Measurements from ENCODE around the gene PARP16.
A peak's percentile ranks its signal among the peaks of the same experiment; 100 is the strongest.

Gene PARP16, protein sequence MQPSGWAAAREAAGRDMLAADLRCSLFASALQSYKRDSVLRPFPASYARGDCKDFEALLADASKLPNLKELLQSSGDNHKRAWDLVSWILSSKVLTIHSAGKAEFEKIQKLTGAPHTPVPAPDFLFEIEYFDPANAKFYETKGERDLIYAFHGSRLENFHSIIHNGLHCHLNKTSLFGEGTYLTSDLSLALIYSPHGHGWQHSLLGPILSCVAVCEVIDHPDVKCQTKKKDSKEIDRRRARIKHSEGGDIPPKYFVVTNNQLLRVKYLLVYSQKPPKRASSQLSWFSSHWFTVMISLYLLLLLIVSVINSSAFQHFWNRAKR

DNA sequence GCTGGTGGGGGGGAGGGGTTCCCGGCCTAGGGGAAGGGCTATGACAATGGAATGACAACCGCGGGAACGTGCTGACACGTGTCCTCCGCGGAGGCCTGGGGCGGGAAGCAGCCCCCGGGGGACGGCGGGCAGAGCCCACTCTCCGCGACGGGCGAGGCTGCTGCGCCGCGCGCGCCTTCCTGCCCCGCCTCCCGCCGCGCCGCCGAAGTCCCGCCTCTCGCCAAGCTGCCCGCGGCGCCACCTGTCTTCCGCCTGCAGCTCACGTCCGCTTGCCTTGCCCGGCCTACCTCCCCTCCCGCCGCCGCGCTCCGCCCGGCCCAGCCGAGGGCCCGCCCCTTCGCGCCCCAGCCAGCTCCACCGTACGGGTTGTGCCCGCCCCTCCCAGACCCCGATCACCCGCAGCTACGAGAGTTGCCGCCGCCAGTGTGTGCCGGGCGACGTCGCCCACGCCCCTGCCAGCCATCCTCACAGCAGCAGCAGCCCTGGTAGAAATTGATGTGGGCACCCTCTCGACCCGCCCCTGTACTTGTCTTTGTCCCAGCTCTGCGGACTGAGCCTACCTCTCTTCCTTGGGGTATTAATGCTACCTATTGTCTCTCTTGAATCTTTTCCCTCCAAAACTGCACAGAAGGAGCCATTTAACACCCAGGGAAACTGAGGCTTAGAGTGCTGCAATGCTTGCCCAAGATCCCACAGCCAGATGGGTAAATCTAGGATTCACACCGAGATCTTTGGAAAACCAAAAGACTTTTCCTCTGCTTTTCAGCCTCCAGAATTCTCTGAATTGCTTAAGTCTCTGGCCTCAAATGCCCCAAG, at the start of gene PARP16:
Gene PARP16, minus strand, starts transcription at position 180 of the 816 bp plus-strand sequence. CDS start 457 bp downstream, outside the sequence.
- no peak for DNase-seq (ENCODE audit: low read depth)

DNA sequence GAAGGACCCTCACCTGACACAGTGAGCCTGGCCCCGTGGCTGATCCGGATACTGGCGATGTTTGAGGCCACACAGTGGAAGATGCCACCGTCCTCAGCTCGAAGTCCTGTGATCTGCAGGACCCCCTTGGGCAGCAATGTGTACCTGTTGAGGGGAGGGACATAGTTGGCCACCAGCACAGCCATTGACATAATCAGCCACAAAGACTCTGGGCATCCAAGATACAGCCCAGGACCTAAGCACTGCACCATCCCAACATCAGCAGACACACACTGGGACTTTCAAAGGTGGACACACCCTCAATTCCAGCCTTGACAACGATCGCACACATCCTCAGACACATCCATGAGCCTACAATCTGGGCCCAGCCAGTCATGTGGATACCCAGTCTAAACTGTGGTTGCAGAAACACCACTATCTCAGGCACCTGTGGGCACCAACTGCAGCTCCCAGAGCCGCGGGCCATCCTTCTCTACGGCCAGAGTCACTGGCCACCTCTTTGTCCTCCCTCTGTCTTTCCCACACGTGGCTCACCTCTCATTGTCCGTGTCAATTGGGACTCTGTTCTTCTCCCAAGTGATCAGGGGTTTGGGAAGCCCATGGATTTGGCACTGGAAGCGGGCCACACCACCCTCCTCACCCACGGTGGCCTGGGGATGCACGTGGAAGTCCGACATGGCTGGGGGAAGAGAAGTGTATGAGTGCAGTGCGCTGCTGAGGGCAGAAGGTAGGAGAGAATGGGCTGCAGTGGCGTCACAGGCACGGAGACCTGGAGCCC, 48.8 kb upstream of the PARP16 start:
- DNase-seq (ENCODE audit: low read depth), result no peak

DNA sequence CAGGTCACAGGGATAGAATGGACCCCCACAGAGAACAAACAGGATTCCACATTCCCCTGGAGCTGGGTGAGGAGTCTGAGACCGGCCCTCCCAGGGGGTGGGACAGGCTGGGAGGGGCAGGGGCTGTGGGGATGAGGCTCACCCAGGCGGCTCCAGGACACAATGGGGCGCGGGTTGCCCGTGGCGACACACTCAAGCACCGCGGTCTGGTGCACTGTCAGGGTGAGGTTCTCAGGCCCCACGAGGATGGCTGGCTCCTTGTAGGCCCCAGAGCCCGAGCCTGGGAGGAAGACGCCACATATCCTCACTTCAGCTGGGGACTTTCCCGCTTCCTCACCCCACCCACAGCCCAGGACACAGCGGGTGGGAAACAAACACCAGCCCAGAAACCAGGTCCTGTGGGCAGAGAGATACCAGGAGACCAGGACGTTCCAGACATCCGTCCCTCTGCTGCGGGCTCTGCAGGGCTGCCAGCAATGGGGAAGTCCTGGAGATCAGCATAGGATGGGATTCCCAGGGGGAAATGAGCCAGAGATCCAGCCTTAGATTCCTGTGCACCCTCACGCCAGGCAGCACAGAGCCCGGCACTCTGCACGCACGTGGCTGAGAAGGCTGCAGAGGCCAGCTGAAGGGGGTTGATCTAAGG, 48.0 kb upstream of the PARP16 start:
- DNase-seq (ENCODE audit: low read depth), result no peak

DNA sequence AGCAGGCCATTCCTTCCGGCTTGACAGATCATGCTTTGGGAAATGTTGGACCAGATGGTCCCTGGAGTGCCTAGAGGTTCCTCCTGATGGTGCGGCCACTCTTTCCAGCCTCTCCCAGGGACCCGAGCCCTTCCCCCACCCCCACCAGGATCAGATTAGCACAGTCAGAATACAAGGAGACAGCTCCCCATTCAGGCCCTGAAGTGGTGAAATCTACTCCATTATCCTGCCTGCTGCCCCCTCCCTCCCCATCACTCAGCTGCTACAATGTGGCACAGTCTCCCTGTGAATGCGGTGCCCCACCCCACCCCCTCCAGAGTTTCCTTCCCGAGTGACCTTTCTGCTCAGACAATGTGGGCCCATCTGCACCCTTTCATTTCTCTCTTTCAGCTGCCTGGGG, 47.2 kb upstream of the PARP16 start:
- no peak for DNase-seq (ENCODE audit: low read depth)

DNA sequence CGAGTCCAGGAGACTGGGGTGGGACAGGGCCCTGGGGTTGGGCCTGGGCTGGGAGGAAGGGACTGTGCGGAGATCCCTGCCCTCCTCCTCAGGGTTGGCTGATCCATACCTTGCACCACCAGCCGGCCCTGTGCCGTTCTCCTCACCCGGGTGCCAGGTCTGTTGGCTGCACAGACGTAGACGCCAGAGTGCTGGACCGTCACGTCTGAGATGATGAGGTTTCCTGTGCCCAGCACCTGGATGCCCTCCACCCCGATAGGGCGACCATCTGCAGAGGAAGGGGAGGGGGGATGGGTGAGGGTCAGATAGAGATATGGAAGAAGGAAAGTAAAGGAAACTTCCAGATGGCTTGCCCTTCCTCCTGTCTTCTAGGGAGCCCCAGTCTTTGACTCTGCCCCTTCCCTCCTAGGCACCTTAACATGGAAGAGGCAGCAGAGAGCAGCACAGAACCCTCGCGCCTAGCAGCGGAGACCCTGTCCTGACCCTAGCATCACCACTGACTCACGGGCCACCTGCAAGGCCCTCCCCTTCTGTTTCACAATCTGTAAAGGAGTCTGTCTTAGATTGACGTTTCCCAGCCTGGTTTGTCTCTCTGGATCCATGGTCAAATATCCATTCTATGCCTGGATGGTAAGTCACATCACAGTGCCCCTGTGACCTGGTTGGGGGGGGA, 46.6 kb upstream of the PARP16 start:
- no peak for DNase-seq (ENCODE audit: low read depth)

DNA sequence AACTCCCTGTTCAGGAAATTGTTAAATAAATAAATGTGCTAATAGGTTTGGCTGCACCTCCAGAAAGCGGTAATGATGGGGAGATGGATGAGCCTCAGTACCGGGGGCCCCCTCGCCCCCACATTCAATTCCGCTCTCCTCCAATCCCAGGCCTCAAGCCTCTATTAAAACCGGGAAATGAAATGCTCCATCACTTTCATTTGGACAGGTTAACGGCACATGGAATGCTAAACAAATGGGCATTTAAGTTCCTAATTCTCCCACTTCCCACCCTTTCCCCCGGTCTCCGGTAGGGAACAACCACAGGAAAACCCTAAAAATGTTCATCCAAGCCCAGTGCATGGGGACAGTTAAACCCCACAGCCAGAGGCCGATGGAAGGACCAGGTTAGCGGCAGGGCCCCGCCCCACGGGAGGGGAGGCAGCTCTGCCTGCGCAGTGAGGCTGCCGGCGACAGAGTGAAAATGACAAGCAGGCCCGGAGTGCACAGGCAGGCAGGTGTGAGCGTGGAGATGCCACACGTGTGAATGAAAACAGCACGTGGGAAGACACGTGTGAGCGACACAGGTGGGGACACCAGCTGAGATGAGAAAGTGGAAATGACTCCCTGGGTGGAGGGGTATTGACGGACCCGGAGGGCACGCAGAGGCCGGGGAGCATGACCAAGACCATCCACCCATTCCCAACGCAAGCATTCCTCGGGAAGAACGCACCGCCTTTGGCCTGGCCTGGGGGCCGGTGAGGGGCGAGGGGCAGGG, 45.9 kb upstream of the PARP16 start:
- DNase-seq (ENCODE audit: low read depth), result no peak

DNA sequence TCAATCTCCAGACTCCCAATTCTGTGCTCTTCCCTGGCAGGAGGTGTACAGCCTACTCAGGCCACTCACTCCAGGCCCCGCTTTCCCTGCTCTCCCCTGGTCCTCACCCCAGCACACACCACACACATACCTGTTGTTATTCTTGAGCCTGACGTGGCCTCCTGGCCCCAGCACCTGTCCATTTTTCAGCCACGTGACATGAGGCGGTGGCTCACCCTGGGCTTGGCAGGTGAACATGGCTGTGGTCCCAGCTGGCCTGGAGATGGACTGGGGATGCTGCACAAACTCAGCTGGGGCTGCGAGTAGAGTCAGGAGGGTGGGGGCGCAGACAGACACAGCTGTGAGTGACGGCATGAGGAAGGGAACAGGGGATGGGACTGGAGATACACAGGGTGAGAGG, 45.1 kb upstream of the PARP16 start:
- DNase-seq (ENCODE audit: low read depth), result no peak

DNA sequence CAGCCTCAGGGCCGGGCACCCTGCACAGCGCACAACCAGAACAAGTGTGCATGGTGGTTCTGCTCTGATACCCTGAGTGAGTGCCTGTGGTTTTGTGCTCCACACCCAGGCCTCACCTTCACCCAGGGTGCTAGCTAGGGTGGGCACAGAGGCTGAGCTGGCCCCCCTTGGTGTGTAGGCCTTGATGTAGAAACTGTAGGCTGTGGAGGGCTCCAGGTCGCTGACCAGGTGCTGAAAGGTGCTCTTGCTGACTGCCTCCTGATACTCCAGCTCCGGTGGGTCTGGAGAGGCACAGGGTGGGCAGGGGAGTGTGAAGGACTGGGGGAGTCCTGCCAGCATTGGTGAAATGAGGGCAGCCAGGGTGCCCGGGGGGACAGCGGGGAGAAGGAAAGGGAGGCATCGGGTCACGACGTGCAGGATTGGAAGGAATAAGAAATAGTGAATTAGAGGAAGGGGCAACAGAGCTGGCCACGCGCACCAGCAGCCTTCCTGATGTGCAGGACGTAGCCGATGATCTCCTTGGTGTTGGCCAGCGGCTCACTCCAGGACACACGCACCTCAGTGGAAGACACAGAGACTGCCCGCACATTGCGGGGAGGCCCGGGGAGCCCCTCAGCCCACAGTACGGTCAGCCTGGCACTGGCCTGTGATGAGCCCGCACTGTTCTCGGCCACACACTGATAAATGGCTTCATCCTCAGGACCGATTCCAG, 44.4 kb upstream of the PARP16 start:
- DNase-seq (ENCODE audit: low read depth), result no peak

DNA sequence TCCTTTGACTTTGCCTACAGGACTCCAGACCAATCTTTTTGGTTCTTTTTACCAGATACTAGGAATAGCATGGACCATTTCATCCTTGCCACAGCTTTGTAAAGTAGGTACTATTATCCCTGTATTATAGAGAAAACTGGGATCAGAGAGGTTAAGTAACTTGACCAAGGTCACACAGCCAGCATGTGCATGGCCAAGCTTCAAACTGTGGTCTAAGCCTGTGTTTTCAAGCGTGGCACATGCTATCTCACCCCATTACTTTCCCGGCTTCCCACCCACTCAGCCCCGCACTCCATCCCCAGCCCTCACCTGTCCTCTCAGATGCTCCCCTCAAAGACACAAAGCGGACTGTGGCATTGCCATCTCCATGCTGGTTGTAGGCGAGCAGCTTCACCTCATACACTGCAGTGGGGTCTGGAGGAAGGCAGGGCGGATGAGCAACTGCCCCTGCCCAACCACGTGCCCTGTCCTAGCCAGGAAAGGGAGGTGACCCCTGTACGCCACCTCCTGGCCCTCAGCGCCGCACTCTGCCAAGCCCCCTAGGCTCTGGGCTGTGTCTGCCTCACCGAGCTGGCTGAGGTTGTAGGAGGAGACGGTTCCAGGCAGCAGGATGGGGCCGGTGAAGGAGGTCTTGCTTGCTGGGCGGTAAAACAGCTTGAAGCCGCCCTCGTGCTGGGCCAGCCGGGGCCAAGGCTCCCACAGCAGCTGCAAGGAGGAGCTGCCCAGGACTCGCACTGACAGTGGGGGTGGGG, 43.5 kb upstream of the PARP16 start:
- DNase-seq (ENCODE audit: low read depth), result no peak

DNA sequence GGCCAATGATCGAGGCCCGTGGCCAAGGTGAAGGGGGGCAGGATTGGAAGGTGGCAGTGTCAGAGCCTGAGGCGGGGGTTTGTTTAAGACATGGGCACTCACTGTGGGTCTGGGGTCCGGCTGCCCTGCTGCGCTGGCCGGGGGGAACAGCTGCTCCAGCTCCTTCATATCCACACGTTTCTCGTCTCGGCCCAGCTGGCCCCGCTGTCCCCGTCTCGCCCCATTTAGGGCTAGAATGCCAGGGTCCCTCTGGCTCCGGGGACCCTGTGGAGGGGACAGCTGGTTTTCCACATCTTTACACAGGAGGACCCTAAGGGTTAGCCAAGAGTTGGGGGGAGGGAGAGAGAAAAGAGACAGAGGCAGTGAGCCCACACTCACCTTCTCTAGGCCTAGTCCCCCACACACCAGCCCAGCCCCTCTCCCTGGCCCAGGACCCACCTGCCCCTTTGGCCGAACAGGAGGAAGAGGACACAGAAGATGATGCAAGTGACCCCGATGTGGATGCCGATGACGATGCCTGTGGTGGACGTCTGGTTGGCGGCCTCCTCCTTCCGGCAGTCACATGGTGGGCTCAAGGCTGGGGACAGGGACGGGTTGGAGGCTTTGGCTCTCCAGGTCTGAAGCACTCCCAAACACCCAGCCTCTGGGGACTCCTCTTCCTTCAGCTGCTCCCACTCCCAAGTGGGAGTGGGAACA, 42.8 kb upstream of the PARP16 start:
- no peak for DNase-seq (ENCODE audit: low read depth)

DNA sequence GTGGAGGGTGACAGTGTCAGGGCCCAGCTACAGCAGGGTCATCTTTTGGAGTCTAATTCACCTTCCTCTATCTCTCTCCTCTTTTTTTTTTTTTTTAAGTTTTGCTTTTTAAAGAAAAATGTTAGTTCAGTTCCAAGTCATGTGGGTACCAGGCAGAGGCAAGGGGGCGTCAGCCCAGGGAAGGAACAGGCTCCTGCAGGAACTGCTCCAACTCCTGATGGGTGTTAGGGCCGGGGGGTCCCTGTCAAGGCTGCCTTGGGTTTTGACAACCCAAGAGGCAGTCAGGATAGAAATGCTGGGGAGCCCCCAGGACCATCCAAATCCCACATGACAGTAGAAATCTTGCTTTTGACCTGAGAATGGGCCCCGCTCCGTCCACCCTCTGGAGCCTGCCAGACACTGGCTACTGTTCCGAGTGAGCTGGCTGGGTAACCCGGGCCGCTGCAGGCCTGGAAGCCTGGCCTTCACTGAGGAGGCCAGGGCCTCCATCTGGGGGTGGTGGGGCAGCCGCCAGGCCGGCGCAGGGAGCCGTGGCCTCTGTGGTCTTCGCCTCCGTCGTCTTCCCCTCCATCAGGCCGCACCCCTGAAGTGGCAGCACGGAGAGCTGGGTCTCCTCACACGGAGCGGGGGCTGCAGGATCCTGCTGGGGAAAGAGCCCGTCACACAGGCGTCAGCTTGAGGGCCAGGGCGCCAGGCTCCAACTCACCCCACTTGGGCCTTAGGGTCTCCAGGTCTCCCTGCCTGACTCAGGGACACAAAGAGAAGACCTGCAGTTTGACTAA, 42.0 kb upstream of the PARP16 start:
- DNase-seq (ENCODE audit: low read depth), result no peak

DNA sequence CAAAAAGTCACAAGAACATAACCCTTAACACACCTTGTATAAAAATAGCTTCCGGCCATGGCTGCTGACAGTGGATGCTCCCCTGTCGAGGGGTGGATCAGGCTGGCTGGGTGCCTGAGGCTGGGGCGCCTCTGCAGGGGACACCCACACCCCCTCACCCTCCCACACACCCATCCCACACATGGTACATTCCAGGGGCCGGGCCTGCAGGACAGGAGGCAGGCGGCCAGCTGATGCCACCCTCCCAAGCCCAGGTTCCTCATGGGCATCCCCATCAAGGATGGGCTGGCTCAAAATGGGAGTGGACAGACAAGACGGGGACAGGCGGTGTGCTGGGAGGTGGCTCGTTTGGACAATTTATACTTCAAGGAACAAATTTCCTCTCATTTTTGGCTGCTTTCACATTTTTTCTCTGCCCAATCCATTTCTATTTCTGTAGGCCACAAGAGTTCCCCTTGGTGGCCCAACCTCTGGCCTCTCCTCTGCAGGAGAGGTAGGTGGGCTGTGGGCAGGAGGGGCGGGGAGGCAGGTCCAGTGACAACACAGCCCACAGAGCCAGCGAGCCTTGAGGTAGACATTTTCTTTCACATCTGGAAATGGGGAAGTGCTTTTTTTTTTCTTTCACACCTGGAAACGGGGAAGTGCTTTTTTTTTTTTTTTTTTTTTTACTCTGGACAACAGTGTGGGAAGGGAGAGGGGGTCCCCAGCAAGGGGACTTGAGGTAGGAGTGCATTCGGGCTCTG, 41.1 kb upstream of the PARP16 start:
- no peak for DNase-seq (ENCODE audit: low read depth)

DNA sequence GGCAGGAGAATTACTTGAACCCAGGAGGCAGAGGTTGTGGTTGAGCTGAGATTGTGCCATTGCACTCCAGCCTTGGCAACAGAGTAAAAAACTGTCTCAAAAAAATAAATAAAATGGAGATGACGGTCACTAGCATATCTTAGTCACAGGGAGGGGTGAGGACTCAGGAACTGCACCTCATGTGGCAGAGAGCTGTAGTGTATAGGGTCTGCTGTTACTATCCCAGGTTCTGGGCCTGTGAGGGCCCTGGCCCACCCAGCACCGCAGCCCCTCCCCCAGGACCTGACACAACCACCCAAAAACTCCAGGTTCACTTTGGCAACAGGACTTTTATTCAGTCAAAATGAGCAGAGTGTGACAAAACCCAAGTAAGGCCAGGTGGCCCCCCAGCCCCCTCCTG, 40.1 kb upstream of the PARP16 start:
- no peak for DNase-seq (ENCODE audit: low read depth)

DNA sequence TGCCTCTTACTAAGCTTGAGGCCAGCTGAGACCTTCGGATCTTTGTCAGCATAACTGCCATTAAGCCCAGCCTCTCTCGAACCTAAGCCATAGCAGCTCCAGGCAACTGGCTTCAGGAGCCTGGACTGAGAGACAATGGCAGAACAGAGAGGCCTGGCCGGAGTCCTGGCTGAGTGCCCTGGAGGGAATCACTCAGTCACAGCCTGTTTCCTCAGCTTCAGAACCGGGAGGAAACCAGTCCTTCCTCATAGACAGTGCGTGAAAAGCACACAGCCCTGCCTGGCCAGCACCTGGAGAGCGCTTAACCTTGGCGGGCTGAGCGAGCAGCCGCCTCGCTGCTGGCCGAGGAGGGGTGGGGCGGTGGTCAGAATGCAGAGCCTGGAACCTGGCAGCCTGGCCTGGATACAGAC, 39.4 kb upstream of the PARP16 start:
- DNase-seq (ENCODE audit: low read depth), result no peak

DNA sequence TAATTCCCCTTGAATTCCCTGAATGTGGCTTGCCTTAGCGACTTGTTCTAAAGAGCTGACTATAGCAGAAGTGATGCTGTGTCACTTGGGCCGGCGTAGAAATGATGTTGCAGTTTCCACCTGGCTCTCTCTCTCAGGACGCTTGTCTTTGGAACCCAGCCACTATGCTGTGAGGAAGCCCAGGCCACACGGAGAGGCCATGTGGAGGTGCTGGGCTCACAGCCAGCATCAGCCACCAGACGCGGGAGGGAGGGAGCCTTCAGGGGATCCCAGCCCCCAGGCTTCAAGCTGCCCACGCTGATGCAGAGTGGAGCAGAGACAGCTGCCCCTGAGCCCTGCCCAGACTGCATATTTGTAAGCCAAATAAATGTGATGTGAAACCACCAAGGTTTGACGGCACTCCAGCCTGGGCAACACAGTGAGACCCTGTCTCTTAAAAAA, 36.4 kb upstream of the PARP16 start:
- DNase-seq (ENCODE audit: low read depth), result no peak

DNA sequence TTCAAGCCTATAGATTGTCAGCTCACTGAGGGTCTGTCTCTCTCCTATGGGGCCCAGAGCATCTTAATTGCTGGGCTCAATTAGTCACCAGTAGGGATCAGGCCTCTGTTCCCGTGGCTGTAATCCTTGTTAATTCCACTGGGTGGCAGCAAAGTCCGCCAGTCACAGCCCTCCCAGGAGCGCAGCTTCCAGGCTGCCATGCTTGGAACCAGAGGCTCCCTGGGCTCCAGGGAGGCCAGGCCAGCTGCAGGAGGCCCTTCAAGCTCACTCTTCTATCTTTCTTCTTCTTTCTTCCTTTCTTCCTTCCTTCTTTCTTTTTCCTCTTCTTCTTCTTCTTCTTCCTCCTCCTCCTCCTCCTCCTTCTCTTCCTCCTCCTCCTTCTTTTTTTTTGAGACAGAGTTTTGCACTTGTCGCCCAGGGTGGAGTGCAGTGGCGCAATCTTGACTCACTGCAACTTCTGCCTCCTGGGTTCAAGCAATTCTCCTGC, 32.2 kb upstream of the PARP16 start:
- peak; percentile 18 for DNase-seq (ENCODE audit: low read depth)

DNA sequence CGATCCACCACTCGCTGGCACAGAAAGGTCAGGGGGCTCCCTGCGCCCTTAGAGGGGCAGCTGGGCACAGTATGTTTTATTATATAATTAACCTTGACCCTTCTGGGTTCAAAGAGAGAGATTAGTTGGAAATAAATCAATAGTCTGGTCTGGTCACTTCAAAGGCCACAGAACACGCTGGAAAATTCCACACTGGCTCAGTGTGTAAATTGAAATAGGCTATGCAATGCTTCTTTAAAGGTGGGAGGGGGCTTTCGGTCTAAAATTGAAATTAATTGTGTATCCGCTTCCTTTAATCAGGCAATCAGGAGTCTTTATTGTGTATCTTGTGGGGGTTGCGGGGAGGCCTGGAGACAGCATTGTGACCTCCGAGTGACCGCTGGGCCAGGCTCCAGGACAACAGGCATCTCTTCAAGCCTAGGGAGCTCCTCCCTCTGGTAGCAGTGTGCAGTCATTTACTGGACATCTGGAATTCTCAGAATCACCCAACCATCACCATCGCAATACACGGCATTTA, 25.8 kb upstream of the PARP16 start:
- no peak for DNase-seq (ENCODE audit: low read depth)

Measured in GM04503 (cell line).